ENCODE results near the gene AGAP1. TPM values are rescaled to one million over a fixed set of nuclear protein-coding genes. Genes with fewer than 3 reads are reported as not detected.
"Not testable (repeated sequence)": the region's sequence is repeated elsewhere in the genome, so short reads cannot be mapped to it uniquely, and the experiment has no call there.

Gene AGAP1
- polyA plus RNA-seq, 12 donors = 22.7 to 33.9 (median 26.5) TPM; not detected in 1

GRCh38 chr2:235757212-235757611 is 263.4 kb downstream of the AGAP1 start:
- DNase-seq = no peak

- DNase-seq = no peak
These were observed 263.8 kb downstream of the AGAP1 start for GRCh38 chr2:235757640-235758039.

DNA sequence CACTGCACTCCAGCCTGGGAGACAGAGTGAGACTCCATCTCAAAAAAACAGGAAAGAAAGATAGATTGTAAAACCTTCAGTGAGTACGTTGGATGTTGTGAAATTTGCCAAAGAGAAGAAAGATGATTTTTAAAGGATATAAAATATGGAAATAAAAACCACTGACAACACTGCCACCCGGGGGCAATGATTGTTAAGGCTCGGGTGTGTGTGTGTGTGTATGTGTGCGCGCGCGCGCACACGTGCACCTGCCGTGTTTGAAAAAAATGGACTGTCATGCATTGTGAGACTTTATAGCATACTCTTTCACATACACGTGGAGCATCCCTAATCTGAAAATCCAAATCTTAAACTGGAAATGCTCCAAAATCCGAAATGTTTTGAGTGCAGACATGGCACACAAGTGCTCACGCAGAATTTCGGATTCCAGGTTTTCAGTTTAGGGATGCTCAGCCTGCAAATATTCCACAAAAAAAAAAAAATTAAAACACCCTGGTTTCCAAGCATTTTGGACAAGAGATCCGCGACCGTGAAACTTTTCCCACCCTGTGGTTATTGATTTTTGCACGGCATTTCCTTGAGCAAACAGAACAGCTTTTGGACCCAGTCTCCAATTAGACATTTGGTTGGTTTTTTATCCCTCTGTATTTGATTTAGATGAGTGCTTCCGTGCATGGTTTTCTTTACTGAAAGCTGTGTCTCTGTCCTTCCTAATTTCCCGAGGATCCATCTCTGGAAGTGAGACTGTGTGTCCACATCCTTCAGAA is 269.2 kb downstream of the AGAP1 start:
- no peak for DNase-seq

GRCh38 chr2:235763816-235764215 is 270.0 kb downstream of the AGAP1 start:
- no peak for DNase-seq

GRCh38 chr2:235764478-235764877 is 270.6 kb downstream of the AGAP1 start:
- not testable (repeated sequence) for DNase-seq

GRCh38 chr2:235765181-235765820 is 271.5 kb downstream of the AGAP1 start:
- no peak for DNase-seq

GRCh38 chr2:235766278-235766677 is 272.4 kb downstream of the AGAP1 start:
- peak; percentile 87 for DNase-seq

DNA sequence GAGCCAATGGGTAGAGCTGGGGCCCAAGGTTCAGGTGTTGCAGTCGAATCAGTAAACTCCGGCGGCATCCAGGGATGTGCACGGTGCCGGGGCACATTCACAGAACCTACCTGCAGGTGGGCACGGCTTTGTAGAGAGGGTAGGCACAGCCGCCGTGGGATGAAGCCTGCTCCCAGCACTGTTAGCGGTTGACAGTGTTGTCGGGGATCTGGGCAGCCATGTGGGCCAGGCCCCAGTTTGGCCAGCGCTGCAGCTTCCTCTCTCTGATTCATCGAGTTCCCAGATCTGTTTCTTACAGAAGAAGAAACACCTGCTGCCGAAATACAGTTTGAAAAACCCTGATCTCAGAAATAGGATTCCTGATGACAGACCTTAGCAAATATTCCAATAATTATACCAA is 274.8 kb downstream of the AGAP1 start:
- no peak for DNase-seq

GRCh38 chr2:235769046-235769445 is 275.2 kb downstream of the AGAP1 start:
- DNase-seq = no peak

DNA sequence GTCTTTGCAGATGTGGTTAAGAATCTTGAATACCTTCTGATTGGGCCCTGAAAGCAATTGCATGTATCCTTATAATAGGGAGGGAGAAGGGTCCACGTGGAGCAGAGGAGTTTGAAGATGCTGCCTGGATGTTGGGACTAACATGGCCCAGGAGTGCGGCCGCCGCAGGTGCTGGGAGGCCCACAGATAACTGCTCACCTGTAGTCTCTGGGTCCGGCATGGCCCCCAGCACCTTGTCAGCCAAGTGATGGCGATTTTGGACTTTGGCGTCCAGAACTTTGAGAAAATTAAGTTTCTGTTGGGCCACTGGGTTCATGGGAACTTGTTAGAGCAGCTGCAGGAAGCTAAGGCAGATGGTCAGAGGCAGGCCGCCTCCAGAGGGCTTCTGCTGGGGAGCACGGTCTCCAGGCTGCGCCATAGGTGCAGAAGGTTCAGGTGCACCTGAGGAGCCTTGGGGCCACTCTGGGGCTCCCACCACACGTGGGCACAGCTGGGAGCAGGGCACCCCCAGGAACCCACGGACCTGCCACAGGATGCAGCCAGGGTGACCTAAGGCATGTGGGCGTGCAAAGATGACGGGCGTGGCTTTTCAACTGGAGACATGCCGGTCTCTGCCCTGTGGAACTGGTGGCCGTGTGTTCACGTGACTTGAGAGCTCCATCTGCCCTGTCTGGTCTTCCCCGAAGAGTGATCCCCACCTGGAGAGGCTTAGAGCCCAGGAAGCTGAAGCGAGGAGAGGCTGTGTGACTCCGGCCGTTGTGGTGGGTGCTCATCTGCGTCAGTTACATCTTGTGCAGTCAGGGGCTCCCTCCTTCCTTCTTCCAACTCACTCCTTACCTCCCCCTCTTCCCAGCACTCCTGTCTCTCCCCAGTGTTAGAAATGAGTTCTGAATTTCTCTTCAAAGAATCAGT is 277.3 kb downstream of the AGAP1 start:
- DNase-seq = no peak

- DNase-seq = no peak
These were observed 279.5 kb downstream of the AGAP1 start for GRCh38 chr2:235773188-235773928.

- DNase-seq = no peak
These were observed 280.5 kb downstream of the AGAP1 start for GRCh38 chr2:235774153-235774870.

- DNase-seq = no peak
These were observed 282.7 kb downstream of the AGAP1 start for GRCh38 chr2:235776531-235776930.

GRCh38 chr2:235779444-235779896 is 285.6 kb downstream of the AGAP1 start:
- peak; percentile 54 for DNase-seq

DNA sequence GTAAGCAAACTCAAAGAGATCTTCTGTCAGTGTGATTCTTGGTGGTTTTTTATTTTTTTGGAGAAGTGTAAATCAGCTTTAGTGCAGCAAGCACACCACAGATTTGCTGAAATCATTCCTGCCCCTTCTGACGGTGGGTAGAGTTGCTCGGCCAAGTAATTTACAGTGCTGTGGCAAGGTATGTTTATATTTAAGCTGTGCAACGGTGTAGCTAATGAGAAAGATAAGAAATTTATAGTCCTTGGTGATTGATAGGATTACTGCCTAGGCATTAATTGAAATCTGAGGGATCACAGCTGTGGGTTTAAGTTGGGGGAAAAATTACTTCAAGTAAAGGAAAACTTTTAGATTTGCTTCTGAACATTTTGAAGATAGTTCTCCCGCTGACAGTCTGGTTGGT is 286.6 kb downstream of the AGAP1 start:
- DNase-seq = no peak

DNA sequence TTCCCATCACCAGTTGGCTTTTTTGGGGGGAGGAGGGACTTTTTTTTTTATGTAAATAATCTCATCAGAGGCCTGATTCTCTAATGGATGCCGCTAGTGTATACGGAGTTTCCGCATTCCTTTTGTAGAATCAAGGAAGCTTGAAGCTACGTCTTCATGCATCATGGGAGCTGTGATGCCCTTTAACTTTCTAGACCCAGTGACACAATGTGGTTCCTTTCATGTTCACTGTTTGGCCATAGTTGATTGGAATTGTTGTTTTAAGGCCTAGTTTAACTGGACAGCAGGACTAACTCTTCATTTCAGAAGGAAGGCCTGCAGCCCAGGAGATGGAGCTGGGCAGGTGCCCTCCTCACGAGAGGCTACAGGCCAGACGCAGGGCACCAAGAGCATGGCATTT is 287.9 kb downstream of the AGAP1 start:
- no peak for DNase-seq

DNA sequence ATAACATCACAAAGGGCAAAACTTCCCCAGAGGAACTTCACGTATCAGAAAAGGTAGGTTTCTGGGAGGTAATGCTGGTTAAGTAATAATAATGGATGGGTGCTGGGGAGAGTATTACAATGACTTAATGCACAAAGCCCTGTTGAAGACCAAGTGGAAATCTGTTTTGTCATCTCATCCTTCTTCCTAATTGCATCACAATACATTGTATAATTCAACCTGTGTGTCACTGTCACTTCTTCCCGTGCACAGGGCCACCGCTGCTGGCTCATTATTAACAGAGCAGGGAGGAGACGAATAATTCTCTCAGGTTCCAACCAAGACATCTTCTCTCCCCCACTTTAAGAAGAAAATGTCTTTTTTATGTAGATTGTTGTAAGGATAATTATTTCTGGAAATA is 290.9 kb downstream of the AGAP1 start:
- no peak for DNase-seq

DNA sequence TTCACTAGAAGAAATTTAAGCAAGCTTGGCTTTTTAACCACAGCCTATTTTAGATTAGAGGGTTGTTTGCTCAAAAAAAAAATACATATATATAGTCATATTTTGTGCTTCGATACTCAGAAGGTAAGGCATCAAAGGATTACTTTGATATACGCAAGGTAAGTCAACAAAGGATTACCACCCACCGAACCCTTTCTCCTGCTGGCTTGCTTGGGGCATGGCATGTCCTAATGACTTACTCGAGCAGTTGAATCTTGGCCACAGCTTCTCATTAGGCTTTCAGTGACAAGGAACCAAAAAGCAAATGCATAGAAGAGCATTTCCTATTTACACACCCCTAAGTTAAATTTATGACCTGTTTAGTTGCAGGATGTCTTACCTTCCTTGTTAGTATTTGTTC is 295.7 kb downstream of the AGAP1 start:
- no peak for DNase-seq

DNA sequence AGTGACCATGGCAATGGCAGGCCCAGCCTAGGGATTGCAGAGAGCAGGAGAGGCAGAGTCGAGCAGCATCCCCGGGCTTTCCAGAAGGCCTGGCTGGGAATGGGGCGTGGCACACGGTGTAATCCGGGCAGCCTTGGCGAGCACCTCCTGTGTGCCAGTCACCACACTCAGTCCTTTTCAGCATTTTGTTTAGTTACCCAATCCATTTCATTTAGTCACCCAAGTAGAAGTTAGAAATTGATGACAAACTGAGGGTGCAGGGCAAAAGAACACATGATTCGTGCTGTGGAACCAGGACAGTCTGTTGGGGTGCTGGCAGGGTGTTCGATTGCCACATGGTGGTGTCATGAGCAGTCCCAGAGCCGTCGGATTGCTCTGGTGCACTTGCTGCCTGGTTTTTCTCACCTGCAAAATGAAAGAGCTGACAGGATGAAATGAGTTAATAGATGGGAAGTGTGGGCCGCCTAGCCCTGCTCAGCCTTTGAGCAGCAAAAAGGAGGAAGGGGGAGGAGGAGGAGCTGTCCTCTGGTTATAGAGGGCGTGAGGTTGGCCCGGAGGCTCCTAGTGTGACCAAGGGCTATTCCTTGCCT is 299.4 kb downstream of the AGAP1 start:
- DNase-seq = no peak

DNA sequence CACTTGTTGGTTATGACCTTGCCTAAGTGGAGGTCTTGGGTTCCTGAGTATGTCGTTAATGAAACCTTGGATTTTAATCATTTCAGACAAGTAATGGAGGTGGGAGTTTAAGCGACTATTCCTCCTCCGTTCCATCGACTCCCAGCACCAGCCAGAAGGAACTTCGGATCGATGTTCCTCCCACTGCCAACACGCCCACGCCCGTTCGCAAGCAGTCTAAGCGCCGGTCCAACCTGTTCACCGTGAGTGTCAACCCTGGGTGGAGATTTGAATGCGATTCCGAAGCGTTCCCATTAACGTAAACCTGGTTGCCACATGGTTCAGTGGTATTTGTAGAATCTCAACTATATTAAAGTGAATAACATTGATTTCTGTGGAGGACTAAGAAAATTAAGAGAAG is 305.4 kb downstream of the AGAP1 start:
- no peak for DNase-seq

DNA sequence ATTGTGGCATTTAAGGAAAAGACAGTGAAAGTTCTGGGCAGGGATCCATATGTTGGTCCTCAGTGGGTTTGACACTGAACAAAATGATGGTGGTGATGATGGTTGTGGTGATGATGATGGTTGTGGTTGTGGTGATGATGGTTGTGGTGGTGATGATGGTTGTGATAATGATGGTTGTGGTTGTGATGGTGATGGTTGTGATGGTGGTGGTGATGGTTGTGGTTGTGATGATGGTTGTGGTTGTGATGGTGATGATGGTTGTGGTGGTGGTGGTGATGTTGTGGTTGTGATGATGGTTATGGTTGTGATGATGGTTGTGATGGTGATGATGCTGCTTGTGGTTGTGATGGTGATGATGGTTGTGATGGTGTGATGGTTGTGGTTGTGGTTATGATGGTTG is 308.7 kb downstream of the AGAP1 start:
- no peak for DNase-seq
